ENCODE results near the gene ONECUT3. TPM values are rescaled to one million over a fixed set of nuclear protein-coding genes. Genes with fewer than 3 reads are reported as not detected.

The ONECUT3 gene
- total RNA-seq, 2 experiments from 2014 or later: not detected

- DNase-seq (no peak), ATAC-seq (no peak)
- POLR2A ChIA-PET: no interaction called here
- peaks cover 4% of the 10 kb centered on the region for H3K27me3 Mint-ChIP-seq
- H3K36me3 Mint-ChIP-seq (ENCODE audit: low read depth): no peaks in the 10 kb centered on the region
- H3K9me3 Mint-ChIP-seq: no peaks in the 10 kb centered on the region
- CTCF ChIA-PET: interaction anchor here (1.0 kb wide), 1 partner anchor 29 kb away, joined by 3 read pairs; no protein-coding TSS in a partner anchor
- intact Hi-C loops (cut with micrococcal nuclease): no loop called here
- TF ChIP-seq, protein P1, sequence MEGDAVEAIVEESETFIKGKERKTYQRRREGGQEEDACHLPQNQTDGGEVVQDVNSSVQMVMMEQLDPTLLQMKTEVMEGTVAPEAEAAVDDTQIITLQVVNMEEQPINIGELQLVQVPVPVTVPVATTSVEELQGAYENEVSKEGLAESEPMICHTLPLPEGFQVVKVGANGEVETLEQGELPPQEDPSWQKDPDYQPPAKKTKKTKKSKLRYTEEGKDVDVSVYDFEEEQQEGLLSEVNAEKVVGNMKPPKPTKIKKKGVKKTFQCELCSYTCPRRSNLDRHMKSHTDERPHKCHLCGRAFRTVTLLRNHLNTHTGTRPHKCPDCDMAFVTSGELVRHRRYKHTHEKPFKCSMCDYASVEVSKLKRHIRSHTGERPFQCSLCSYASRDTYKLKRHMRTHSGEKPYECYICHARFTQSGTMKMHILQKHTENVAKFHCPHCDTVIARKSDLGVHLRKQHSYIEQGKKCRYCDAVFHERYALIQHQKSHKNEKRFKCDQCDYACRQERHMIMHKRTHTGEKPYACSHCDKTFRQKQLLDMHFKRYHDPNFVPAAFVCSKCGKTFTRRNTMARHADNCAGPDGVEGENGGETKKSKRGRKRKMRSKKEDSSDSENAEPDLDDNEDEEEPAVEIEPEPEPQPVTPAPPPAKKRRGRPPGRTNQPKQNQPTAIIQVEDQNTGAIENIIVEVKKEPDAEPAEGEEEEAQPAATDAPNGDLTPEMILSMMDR (IDR thresholded peaks at IDR 0.05): no peak
- no peak overlapping the region for H3K4me3 Mint-ChIP-seq
- peaks cover 3% of the 10 kb centered on the region for H3K4me1 Mint-ChIP-seq (ENCODE audit: low read depth)
- H3K27ac Mint-ChIP-seq: no peak overlapping the region
These were observed 46.5 kb downstream of the ONECUT3 start for GRCh38 chr19:1799695-1800342.

- CTCF ChIA-PET: interaction anchor here (2.0 kb wide), 1 partner anchor 9 kb away, joined by 7 read pairs; no protein-coding TSS in a partner anchor
These were observed 51.6 kb downstream of the ONECUT3 start for GRCh38 chr19:1804858-1805257.

GRCh38 chr19:1805401-1806183, 52.3 kb downstream of the ONECUT3 start:
- no peaks in the 10 kb centered on the region for H3K4me1 Mint-ChIP-seq (ENCODE audit: low read depth)
- TF ChIP-seq, protein P1 (IDR thresholded peaks at IDR 0.05): no peak
- no peak overlapping the region for H3K4me3 Mint-ChIP-seq
- ATAC-seq (no peak), DNase-seq (no peak)
- no peaks in the 10 kb centered on the region for H3K27me3 Mint-ChIP-seq
- ChIA-PET CTCF (interaction anchor here (1.3 to 2.0 kb wide), 5 partner anchors 9 to 133 kb away, joined by 3 to 7 read pairs (median 4); no protein-coding TSS in a partner anchor), POLR2A (no interaction called here)
- H3K27ac Mint-ChIP-seq: no peak overlapping the region
- no peaks in the 10 kb centered on the region for H3K36me3 Mint-ChIP-seq (ENCODE audit: low read depth)
- H3K9me3 Mint-ChIP-seq: no peaks in the 10 kb centered on the region
- intact Hi-C loops (cut with micrococcal nuclease): no loop called here

More at GRCh38 chr19:1804858-1805257, 51.6 kb downstream of the ONECUT3 start:
- no peak for DNase-seq
- no peak for ATAC-seq
- Mint-ChIP-seq H3K4me3 (no peak overlapping the region), H3K27ac (no peak overlapping the region), H3K4me1 (ENCODE audit: low read depth) (no peaks in the 10 kb centered on the region), H3K27me3 (no peaks in the 10 kb centered on the region), H3K36me3 (ENCODE audit: low read depth) (no peaks in the 10 kb centered on the region), H3K9me3 (no peaks in the 10 kb centered on the region)
- POLR2A ChIA-PET: no interaction called here
- TF ChIP-seq, protein P1 (IDR thresholded peaks at IDR 0.05): no peak
- intact Hi-C loops (cut with micrococcal nuclease): no loop called here

DNA sequence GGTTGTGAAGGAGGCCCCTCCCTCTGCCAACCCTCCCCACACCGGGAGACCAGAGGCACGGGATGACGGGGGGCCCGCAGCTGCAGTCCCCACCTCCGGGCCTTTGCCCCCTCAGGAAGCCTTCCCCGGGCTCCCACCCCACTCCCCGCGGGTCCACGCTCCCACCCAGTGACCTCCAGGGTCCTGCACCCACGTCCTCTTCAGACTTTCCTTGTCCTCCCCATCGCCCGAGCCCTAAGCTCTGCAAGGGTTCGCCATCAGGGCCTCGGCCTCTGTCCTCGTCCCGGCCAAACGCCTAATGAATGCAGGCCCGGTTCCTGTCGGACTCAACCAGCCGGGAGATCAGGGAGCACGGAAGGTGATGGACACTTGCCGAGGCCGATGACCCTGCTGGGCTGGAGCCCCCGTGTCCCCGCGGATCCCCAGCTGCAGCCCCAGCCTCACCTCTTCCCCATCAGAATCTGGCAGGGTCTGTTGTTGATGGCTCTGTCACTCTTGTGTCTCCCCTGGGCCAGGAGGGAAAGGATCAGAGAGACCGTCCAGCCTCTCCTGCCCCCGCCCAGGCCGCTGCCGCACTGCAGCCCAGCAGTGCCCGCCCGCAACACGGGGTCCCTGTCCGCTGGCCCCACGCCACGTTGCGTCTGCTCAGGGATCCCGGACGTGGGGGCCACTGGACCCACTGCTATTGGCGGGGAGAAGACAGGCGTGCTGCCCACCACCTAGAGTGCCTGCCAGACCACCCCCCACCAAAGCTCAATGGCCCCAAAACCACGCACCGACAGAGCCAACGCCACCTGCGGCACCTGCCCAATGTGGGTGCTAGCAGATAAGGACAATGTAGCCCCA, 53.1 kb downstream of the ONECUT3 start:
- Mint-ChIP-seq H3K4me3 (no peak overlapping the region), H3K4me1 (ENCODE audit: low read depth) (peaks cover 1% of the 10 kb centered on the region), H3K27ac (no peak overlapping the region), H3K9me3 (no peaks in the 10 kb centered on the region), H3K27me3 (no peaks in the 10 kb centered on the region), H3K36me3 (ENCODE audit: low read depth) (no peaks in the 10 kb centered on the region)
- TF ChIP-seq, protein P1 (IDR thresholded peaks at IDR 0.05): no peak
- POLR2A ChIA-PET: no interaction called here
- intact Hi-C loops (cut with micrococcal nuclease): no loop called here
- no peak for ATAC-seq
- no peak for DNase-seq
- CTCF ChIA-PET: interaction anchor here (1.3 to 2.0 kb wide), 5 partner anchors 10 to 134 kb away, joined by 3 to 7 read pairs (median 4); no protein-coding TSS in a partner anchor
